Stomach (tissue), 4 donors: Measurements from ENCODE around the gene PBX2.

Experiments
- CTCF ChIP-seq, 7 experiments: fragments of 450-650 bp in 4 of 7; fragments of 200-600 bp in 3 of 7; sonication (generic) in 3 of 7; IDR thresholded peaks; one replicate each; pipeline ENCODE4 v1.5.1; 2016 to 2019; ENCODE audit warnings: antibody characterized with exemption in 7 of 7, control low read depth in 2 of 7, mild to moderate bottlenecking in 1 of 7
- POLR2A ChIP-seq, 4 donors: fragments of 450-650 bp; IDR thresholded peaks; one replicate each; pipeline ENCODE4 v1.6.1; 2016; ENCODE audit warnings: antibody characterized with exemption in 4 of 4, control low read depth in 2 of 4, mild to moderate bottlenecking in 1 of 4, moderate library complexity in 1 of 4

- TF ChIP-seq CTCF (IDR thresholded peaks at IDR 0.05) (no peak), POLR2A (IDR thresholded peaks at IDR 0.05) (no peak)
Observed at GRCh38 chr6:32151181-32151862, 38.7 kb downstream of the PBX2 start.
